GM21737 (cell line): ENCODE results near the gene PITPNM3.

Experiments
- ATAC-seq: cut with Tn5 transposase; IDR thresholded peaks from one replicate; pipeline ENCODE4 v1.9.1; 2021; ENCODE audit warnings: mild to moderate bottlenecking, moderate library complexity; ENCODE audit not compliant: unreplicated experiment

Gene PITPNM3

GRCh38 chr17:6450926-6451832 is 105.2 kb downstream of the PITPNM3 start:
- ATAC-seq = no peak

- no peak for ATAC-seq
These were observed 107.0 kb downstream of the PITPNM3 start for GRCh38 chr17:6449307-6449706.

GRCh38 chr17:6448473-6448872 is 107.9 kb downstream of the PITPNM3 start:
- ATAC-seq = no peak

- ATAC-seq = no peak
These were observed 109.7 kb downstream of the PITPNM3 start for GRCh38 chr17:6446516-6447100.

- ATAC-seq = no peak
These were observed 111.6 kb downstream of the PITPNM3 start for GRCh38 chr17:6444571-6445335.

GRCh38 chr17:6443692-6444570 is 112.4 kb downstream of the PITPNM3 start, which contains the start of gene PIMREG:
Gene PIMREG (plus strand): TSS chr17:6444455. CDS start chr17:6445111, 656 bp downstream.
- ATAC-seq = peak; percentile 89

GRCh38 chr17:6442775-6443174 is 113.6 kb downstream of the PITPNM3 start:
- no peak for ATAC-seq

- ATAC-seq = no peak
These were observed 116.4 kb downstream of the PITPNM3 start for GRCh38 chr17:6439951-6440350.

GRCh38 chr17:6437956-6438355 is 118.4 kb downstream of the PITPNM3 start:
- ATAC-seq = no peak

- no peak for ATAC-seq
These were observed 118.9 kb downstream of the PITPNM3 start for GRCh38 chr17:6437466-6437865.

GRCh38 chr17:6435968-6436367 is 120.4 kb downstream of the PITPNM3 start:
- no peak for ATAC-seq

GRCh38 chr17:6435051-6435450 is 121.3 kb downstream of the PITPNM3 start, which contains the start of gene AIPL1:
Gene AIPL1 (minus strand): TSS chr17:6435121. CDS start chr17:6435104, 17 bp downstream.
- ATAC-seq = no peak

- no peak for ATAC-seq
These were observed 125.6 kb downstream of the PITPNM3 start for GRCh38 chr17:6430769-6431168.

- no peak for ATAC-seq
These were observed 127.1 kb downstream of the PITPNM3 start for GRCh38 chr17:6429266-6429665.

- no peak for ATAC-seq
These were observed 128.0 kb downstream of the PITPNM3 start for GRCh38 chr17:6428207-6428965.

GRCh38 chr17:6427279-6427781 is 129.0 kb downstream of the PITPNM3 start:
- ATAC-seq = no peak

- ATAC-seq = no peak
These were observed 129.8 kb downstream of the PITPNM3 start for GRCh38 chr17:6426356-6427101.

- no peak for ATAC-seq
These were observed 130.9 kb downstream of the PITPNM3 start for GRCh38 chr17:6425407-6425806.

GRCh38 chr17:6423931-6424330 is 132.4 kb downstream of the PITPNM3 start:
- no peak for ATAC-seq
